ENCODE measurements around the gene STK17B. TPM values are rescaled to one million over a fixed set of nuclear protein-coding genes. Genes with fewer than 3 reads are reported as not detected.

Gene STK17B
- total and polyA plus RNA-seq, 2 of the 8 experiments (the other 6 are each of a cell fraction or from before 2014, with no cell fraction given): 1.8 to 10.5 TPM

- no peak overlapping the region for H2BK12ac ChIP-seq (ENCODE audit: low read depth, low read length)
- no peak for DNase-seq (ENCODE audit: low read depth in 1 of 2, low spot score in 2 of 2)
- no peak overlapping the region for H3K14ac ChIP-seq (ENCODE audit: insufficient read length)
- no peak overlapping the region for H2AK5ac ChIP-seq (ENCODE audit: low read depth, low read length)
- no peak overlapping the region for H3K9ac ChIP-seq (replicated peaks in 1 of 4; ENCODE audit: extremely low read depth in 1 of 4, low read depth in 3 of 4, low read length in 3 of 4)
- ChIA-PET POLR2A (ENCODE audit: partially characterized antibody) (no interaction called here), CTCF (ENCODE audit: partially characterized antibody) (no interaction called here)
- TF ChIP-seq TAF1 (IDR thresholded peaks at IDR 0.05; ENCODE audit: low read depth, low read length): no peak
- TF ChIP-seq RFX5 (IDR thresholded peaks at IDR 0.05; ENCODE audit: borderline replicate concordance, low read depth, low read length): no peak
- TF ChIP-seq SUZ12 (IDR thresholded peaks at IDR 0.05; ENCODE audit: low read length): no peak
- TF ChIP-seq MAFK (IDR thresholded peaks at IDR 0.05; ENCODE audit: low read depth, low read length): no peak
- TF ChIP-seq BCL11A (IDR thresholded peaks at IDR 0.05; ENCODE audit: low read depth in 2 of 2, low read length in 2 of 2): no peak
- no peak for TF ChIP-seq CEBPB (IDR thresholded peaks at IDR 0.05; ENCODE audit: low read depth, low read length)
- no peak overlapping the region for H4K8ac ChIP-seq (ENCODE audit: extremely low read depth, insufficient read depth, low read length)
- no peak overlapping the region for H2BK5ac ChIP-seq (ENCODE audit: low read depth, low read length)
- no peak overlapping the region for H3K4me3 ChIP-seq (ENCODE audit: extremely low read depth in 1 of 4, insufficient read depth in 2 of 4, low read depth in 3 of 4, low read length in 4 of 4)
- H3K4me2 ChIP-seq (ENCODE audit: insufficient read depth in 1 of 2, low read depth in 2 of 2, low read length in 2 of 2): no peak overlapping the region
- H3K56ac ChIP-seq (replicated peaks; ENCODE audit: insufficient read length, low read depth, low read length): no peak overlapping the region
- no peaks in the 10 kb centered on the region for H3K79me2 ChIP-seq (ENCODE audit: control insufficient read depth in 1 of 2, insufficient read depth in 2 of 2, low read length in 2 of 2)
- no peak overlapping the region for H3K4ac ChIP-seq (replicated peaks; ENCODE audit: insufficient read length, low read depth, low read length)
- H3K23ac ChIP-seq (ENCODE audit: insufficient read length): no peak overlapping the region
- H2BK15ac ChIP-seq (ENCODE audit: low read length): no peak overlapping the region
- no peak overlapping the region for H4K91ac ChIP-seq (replicated peaks; ENCODE audit: insufficient read length, low read length)
- H4K20me1 ChIP-seq (replicated peaks in 1 of 2; ENCODE audit: control insufficient read depth in 1 of 2, insufficient read depth in 2 of 2, low read length in 2 of 2): no peaks in the 10 kb centered on the region
- no peak overlapping the region for H4K5ac ChIP-seq (ENCODE audit: insufficient read length, low read depth, low read length)
- no peaks in the 10 kb centered on the region for H3K36me3 ChIP-seq (ENCODE audit: control insufficient read depth in 2 of 4, insufficient read depth in 4 of 4, low read length in 3 of 4)
- no peak overlapping the region for H2BK20ac ChIP-seq (ENCODE audit: low read length)
- WGBS, 2 experiments (ENCODE audit: extremely low coverage in 1 of 2, insufficient coverage in 1 of 2, insufficient read length in 1 of 2, insufficient replicate concordance in 2 of 2, low coverage in 1 of 2, low lambda C conversion rate in 2 of 2, missing lambda C conversion rate in 1 of 2): 85% methylated on average over 3 of the region's 3 CpGs; no CpG with 5 or more reads in 1 of the 2 experiments
- H3K27ac ChIP-seq (ENCODE audit: low read depth, low read length): no peak overlapping the region
- H3K27me3 ChIP-seq (replicated peaks in 1 of 4; ENCODE audit: control insufficient read depth in 3 of 4, extremely low read depth in 1 of 4, insufficient read depth in 3 of 4, low read length in 3 of 4): no peaks in the 10 kb centered on the region
- no peak for FAIRE-seq
- no peak overlapping the region for H3K18ac ChIP-seq (ENCODE audit: extremely low read depth, low read length)
- no peaks in the 10 kb centered on the region for H3K79me1 ChIP-seq (ENCODE audit: low read depth, low read length)
- no peaks in the 10 kb centered on the region; the same call in 1 of the 2 replicates for H3K23me2 ChIP-seq (ENCODE audit: low read depth, low read length)
- H3K4me1 ChIP-seq (replicated peaks in 1 of 4; ENCODE audit: control insufficient read depth in 3 of 4, insufficient read depth in 4 of 4, low read length in 3 of 4): peaks cover 0 to 3% (median 0%) of the 10 kb centered on the region in 4 experiments; a peak in 1 of 7 replicates
- H3K9me3 ChIP-seq (ENCODE audit: insufficient read depth in 2 of 2, low read depth in 1 of 2, low read length in 1 of 2): no peaks in the 10 kb centered on the region
- H2BK120ac ChIP-seq (replicated peaks; ENCODE audit: low read depth, low read length): no peak overlapping the region
- no peak overlapping the region for H2AFZ ChIP-seq (ENCODE audit: low read length)
These were observed 42.0 kb upstream of the STK17B start for GRCh38 chr2:196213252-196213980.

All from H1 (cell line).